Urinary bladder (tissue), 4 donors: ENCODE measurements around the gene PDE6G. TPM values are rescaled to one million over a fixed set of nuclear protein-coding genes. Genes with fewer than 3 reads are reported as not detected.

Source experiments
- DNase-seq: peaks from one replicate; pipeline ENCODE4 v3.0.0-alpha.2; 2015; ENCODE audit errors: extremely low spot score
- H3K27ac ChIP-seq: one replicate; pipeline ENCODE4 v1.5.1; 2013; ENCODE audit warnings: low read depth, mild to moderate bottlenecking, moderate library complexity
- H3K36me3 ChIP-seq: one replicate; pipeline ENCODE4 v1.6.1; 2013; ENCODE audit warnings: mild to moderate bottlenecking, moderate library complexity; ENCODE audit not compliant: insufficient read depth
- H3K4me1 ChIP-seq: one replicate; pipeline ENCODE4 v1.6.1; 2013; ENCODE audit warnings: mild to moderate bottlenecking, moderate library complexity; ENCODE audit not compliant: insufficient read depth
- H3K4me3 ChIP-seq: one replicate; pipeline ENCODE4 v1.5.1; 2013; ENCODE audit warnings: low read depth, low read length
- WGBS: extraction: QIAGEN DNeasy Blood & Tissue Kit; methylation state at CpG from one replicate; pipeline ENCODE4 v1.1.7; 2013; 5-methylcytosine and 5-hydroxymethylcytosine counted together
- polyA plus RNA-seq: library from polyadenylated mRNA; stranded (reverse); fragments of 200-250 nt; gene quantifications from one replicate; pipeline ENCODE4 v1.2.3, GENCODE V29; 2013
- total RNA-seq: library from RNA; depleted of rRNA; stranded (reverse); fragments of >200 nt; gene quantifications from one replicate; pipeline ENCODE4 v1.2.3, GENCODE V29; 2014
- donor health status: healthy with polysubstance abuse.
- donor health status: healthy.

Gene PDE6G
- total RNA-seq (not detected), polyA plus RNA-seq (1.2 TPM)

- no peak for DNase-seq
- Histone ChIP-seq H3K27ac (no peak within 1 kb of the TSS), H3K36me3 (no peaks in the 10 kb centered on the region), H3K4me3 (no peak within 1 kb of the TSS), H3K4me1 (no peaks in the 10 kb centered on the region)
- WGBS = 84% methylated on average over 15 of the region's 15 CpGs
These were observed at the start of gene PDE6G for GRCh38 chr17:81656118-81656743. PDE6G (minus strand) TSS chr17:81656542; CDS start chr17:81653305, 3,237 bp downstream.

- WGBS = 93% methylated on average over 30 of the region's 30 CpGs
- no peak overlapping the region for H3K4me3 ChIP-seq
- DNase-seq = no peak
- peaks cover 5% of the 10 kb centered on the region for H3K4me1 ChIP-seq
- H3K27ac ChIP-seq = no peak overlapping the region
- peaks cover 8% of the 10 kb centered on the region for H3K36me3 ChIP-seq
These were observed 49.3 kb upstream of the PDE6G start for GRCh38 chr17:81705518-81706231.

- H3K36me3 ChIP-seq = peaks cover 9% of the 10 kb centered on the region
- no peak for DNase-seq
- H3K4me1 ChIP-seq = peaks cover 5% of the 10 kb centered on the region
- WGBS = 29% methylated on average over 27 of the region's 27 CpGs
- no peak overlapping the region for H3K27ac ChIP-seq
- peak overlapping the region; percentile 89 for H3K4me3 ChIP-seq
These were observed 47.7 kb upstream of the PDE6G start for GRCh38 chr17:81703747-81704654.

- peak; percentile 66 for DNase-seq
- Histone ChIP-seq H3K4me1 (peaks cover 5% of the 10 kb centered on the region), H3K27ac (peak within 1 kb of the TSS; percentile 83), H3K4me3 (peak within 1 kb of the TSS; percentile 89), H3K36me3 (peaks cover 9% of the 10 kb centered on the region)
- WGBS = under 1% methylated on average over 102 of the region's 102 CpGs
These were observed 46.8 kb upstream of the PDE6G start, which contains the start of gene MRPL12 for GRCh38 chr17:81702934-81703746. MRPL12 (plus strand) TSS chr17:81703367; CDS start chr17:81703502, 135 bp downstream.

- peak overlapping the region; percentile 89 for H3K4me3 ChIP-seq
- no peak for DNase-seq
- no peak overlapping the region for H3K27ac ChIP-seq
- 74% methylated on average over 23 of the region's 23 CpGs for WGBS
- peaks cover 9% of the 10 kb centered on the region for H3K36me3 ChIP-seq
- H3K4me1 ChIP-seq = peaks cover 5% of the 10 kb centered on the region
These were observed 45.1 kb upstream of the PDE6G start for GRCh38 chr17:81701288-81702071.

GRCh38 chr17:81700353-81701287, 44.3 kb upstream of the PDE6G start:
- WGBS = 89% methylated on average over 25 of the region's 25 CpGs
- H3K36me3 ChIP-seq = peaks cover 17% of the 10 kb centered on the region
- peaks cover 5% of the 10 kb centered on the region for H3K4me1 ChIP-seq
- no peak overlapping the region for H3K4me3 ChIP-seq
- DNase-seq = no peak
- H3K27ac ChIP-seq = no peak overlapping the region

- Histone ChIP-seq H3K27ac (no peak overlapping the region), H3K4me1 (peaks cover 5% of the 10 kb centered on the region), H3K36me3 (peaks cover 20% of the 10 kb centered on the region), H3K4me3 (no peak overlapping the region)
- no peak for DNase-seq
- 83% methylated on average over 25 of the region's 25 CpGs for WGBS
These were observed 41.1 kb upstream of the PDE6G start for GRCh38 chr17:81697261-81698044.

GRCh38 chr17:81696218-81696941, 40.0 kb upstream of the PDE6G start:
- Histone ChIP-seq H3K4me3 (no peak overlapping the region), H3K4me1 (no peaks in the 10 kb centered on the region), H3K27ac (no peak overlapping the region), H3K36me3 (peaks cover 20% of the 10 kb centered on the region)
- no peak for DNase-seq
- 94% methylated on average over 40 of the region's 40 CpGs for WGBS

- Histone ChIP-seq H3K4me1 (no peaks in the 10 kb centered on the region), H3K27ac (no peak overlapping the region), H3K36me3 (peaks cover 17% of the 10 kb centered on the region), H3K4me3 (no peak overlapping the region)
- WGBS = 93% methylated on average over 22 of the region's 22 CpGs
- no peak for DNase-seq
These were observed 39.5 kb upstream of the PDE6G start for GRCh38 chr17:81695801-81696200.

GRCh38 chr17:81695211-81695610, 38.9 kb upstream of the PDE6G start:
- Histone ChIP-seq H3K27ac (no peak overlapping the region), H3K36me3 (peaks cover 15% of the 10 kb centered on the region), H3K4me1 (no peaks in the 10 kb centered on the region), H3K4me3 (no peak overlapping the region)
- no peak for DNase-seq
- WGBS = 90% methylated on average over 6 of the region's 6 CpGs
